T-cell (primary cell): ENCODE results near the gene GABRG3. TPM values are rescaled to one million over a fixed set of nuclear protein-coding genes. Genes with fewer than 3 reads are reported as not detected.

ENCODE experiments used
- ATAC-seq, 4 experiments: fragments of 200-7000 bp in 3 of 4; fragments of 150-1000 bp in 1 of 4; cut with Tn5 transposase; replicated peaks in 1 of 4; 1 replicate in 3 of 4; 2 replicates in 1 of 4; pipeline ENCODE4 v1.10.0; 2021; ENCODE audit warnings: moderate library complexity in 3 of 4, mild to moderate bottlenecking in 2 of 4, moderate number of reproducible peaks in 1 of 4
- CTCF ChIA-PET, 2 donors: fragments of 300-600 bp; sonication (Branson Sonifier 250); formaldehyde crosslinking; loops; one replicate each; lab custom pipeline; 2022; ENCODE audit warnings: antibody characterized with exemption in 2 of 2; lab: Charles Lee
- POLR2A ChIA-PET, 2 donors: fragments of 300-600 bp; sonication (Branson Sonifier 250); formaldehyde crosslinking; loops; one replicate each; lab custom pipeline; 2022; ENCODE audit warnings: antibody characterized with exemption in 2 of 2; lab: Charles Lee
- DNase-seq, 35 experiments: peaks; one replicate each; pipeline versions ENCODE4 v3.0.0 to v3.0.0-alpha.2; 2013 to 2023
- H3K27ac ChIP-seq: one replicate; pipeline ENCODE4 v1.5.1; 2013; ENCODE audit warnings: low read length
- H3K27me3 ChIP-seq, 2 experiments: replicated peaks in 1 of 2; 1 replicate in 1 of 2; 2 replicates in 1 of 2; pipeline versions ENCODE4 v1.6.1 to v1.7.0; 2013; ENCODE audit warnings: low read length in 1 of 2, mixed read lengths in 1 of 2; ENCODE audit not compliant: control insufficient read depth in 2 of 2, insufficient read depth in 2 of 2; ENCODE audit errors: extremely low read depth in 1 of 2
- H3K36me3 ChIP-seq, 2 donors: 1 replicate in 1 of 2; 2 replicates in 1 of 2; pipeline versions ENCODE4 v1.6.1 to v1.7.0; 2013; ENCODE audit warnings: low read length in 1 of 2; ENCODE audit not compliant: control insufficient read depth in 2 of 2, insufficient read depth in 1 of 2; ENCODE audit errors: extremely low read depth in 1 of 2
- H3K4me1 ChIP-seq, 2 experiments: 1 replicate in 1 of 2; 2 replicates in 1 of 2; pipeline versions ENCODE4 v1.6.1 to v1.7.0; 2013; ENCODE audit warnings: low read length in 2 of 2, mixed read lengths in 1 of 2; ENCODE audit not compliant: insufficient read depth in 2 of 2, control insufficient read depth in 1 of 2; ENCODE audit errors: extremely low read depth in 1 of 2
- H3K4me3 ChIP-seq, 2 donors: 1 replicate in 1 of 2; 2 replicates in 1 of 2; pipeline versions ENCODE4 v1.5.1 to v1.7.0; 2013; ENCODE audit warnings: mild to moderate bottlenecking in 2 of 2, low read length in 1 of 2, moderate library complexity in 1 of 2; ENCODE audit not compliant: control insufficient read depth in 1 of 2; ENCODE audit errors: extremely low read depth in 1 of 2
- H3K9me3 ChIP-seq: 2 replicates; pipeline ENCODE4 v1.7.0; 2013
- H3K27ac Mint-ChIP-seq, 2 donors: one replicate each; pipeline ENCODE4 v1.8.0; 2020 to 2021; ENCODE audit warnings: mild to moderate bottlenecking in 2 of 2, mixed read lengths in 2 of 2
- H3K27me3 Mint-ChIP-seq, 2 donors: one replicate each; pipeline ENCODE4 v1.8.0; 2021 to 2022; ENCODE audit warnings: mixed read lengths in 2 of 2
- H3K36me3 Mint-ChIP-seq: one replicate; pipeline ENCODE4 v1.8.0; 2021; ENCODE audit warnings: mixed read lengths
- H3K4me1 Mint-ChIP-seq, 3 donors: one replicate each; pipeline ENCODE4 v1.8.0; 2020 to 2022; ENCODE audit warnings: mixed read lengths in 3 of 3, mild to moderate bottlenecking in 1 of 3
- H3K4me3 Mint-ChIP-seq, 3 donors: one replicate each; pipeline ENCODE4 v1.8.0; 2020 to 2022; ENCODE audit warnings: mild to moderate bottlenecking in 3 of 3, mixed read lengths in 3 of 3, moderate library complexity in 3 of 3
- H3K9me3 Mint-ChIP-seq, 3 donors: one replicate each; pipeline ENCODE4 v1.8.0; 2020 to 2022; ENCODE audit warnings: mixed read lengths in 3 of 3
- WGBS: methylation state at CpG from one replicate; pipeline ENCODE4 v1.1.5; 2013; ENCODE audit warnings: missing lambda C conversion rate; ENCODE audit not compliant: insufficient coverage; 5-methylcytosine and 5-hydroxymethylcytosine counted together
- total RNA-seq, 35 experiments: library from RNA in 6 of 35; stranded (reverse) in 6 of 35; fragments of 120-200 nt in 1 of 35; gene quantifications; one replicate each; pipeline versions ENCODE4 v1.2.1 to v1.2.4 and lab custom pipeline; 2013 to 2026

The GABRG3 gene
- total RNA-seq, 5 donors from 2014 or later (not counting 1 experiment from before 2014, with no cell fraction given) = not detected

- ChIA-PET POLR2A (no interaction called here), CTCF (no interaction called here)
- H3K4me3 Mint-ChIP-seq = no peak overlapping the region
- peaks cover 0 to 3% of the 10 kb centered on the region in 2 donors for H3K27me3 Mint-ChIP-seq
- WGBS = 57% methylated on average over 5 of the region's 10 CpGs
- H3K36me3 Mint-ChIP-seq = no peaks in the 10 kb centered on the region
- H3K4me1 Mint-ChIP-seq = no peaks in the 10 kb centered on the region
- no peak overlapping the region for H3K27ac ChIP-seq
- no peak overlapping the region for H3K27ac Mint-ChIP-seq
- ATAC-seq (no peak), DNase-seq (peak in 3 of 35 experiments; percentile 1 to 6 (median 1))
- no peaks in the 10 kb centered on the region for H3K4me1 ChIP-seq
- H3K4me3 ChIP-seq = no peak overlapping the region
- no peaks in the 10 kb centered on the region for H3K9me3 ChIP-seq
- no peaks in the 10 kb centered on the region for H3K27me3 ChIP-seq
- no peaks in the 10 kb centered on the region for H3K36me3 ChIP-seq
- H3K9me3 Mint-ChIP-seq = peaks cover 0 to 36% (median 3%) of the 10 kb centered on the region in 3 donors
Measured at GRCh38 chr15:27017168-27017809, 46.3 kb downstream of the GABRG3 start.

GRCh38 chr15:27019687-27020086, 48.7 kb downstream of the GABRG3 start:
- Mint-ChIP-seq H3K4me1 (no peaks in the 10 kb centered on the region), H3K4me3 (no peak overlapping the region), H3K27me3 (peaks cover 0 to 3% of the 10 kb centered on the region in 2 donors), H3K36me3 (no peaks in the 10 kb centered on the region), H3K27ac (no peak overlapping the region), H3K9me3 (peaks cover 0 to 24% (median 3%) of the 10 kb centered on the region in 3 donors)
- CTCF ChIA-PET = no interaction called here
- WGBS = 84% methylated on average over 3 of the region's 6 CpGs
- POLR2A ChIA-PET = no interaction called here
- Histone ChIP-seq H3K9me3 (no peaks in the 10 kb centered on the region), H3K4me3 (no peak overlapping the region), H3K27me3 (no peaks in the 10 kb centered on the region), H3K36me3 (no peaks in the 10 kb centered on the region), H3K27ac (no peak overlapping the region), H3K4me1 (no peaks in the 10 kb centered on the region)
- ATAC-seq (no peak), DNase-seq (no peak)

GRCh38 chr15:27025481-27025966, 54.5 kb downstream of the GABRG3 start:
- H3K36me3 Mint-ChIP-seq = no peaks in the 10 kb centered on the region
- POLR2A ChIA-PET = no interaction called here
- CTCF ChIA-PET = no interaction called here
- no peak overlapping the region for H3K27ac Mint-ChIP-seq
- Histone ChIP-seq H3K4me3 (no peak overlapping the region), H3K27ac (no peak overlapping the region), H3K9me3 (no peaks in the 10 kb centered on the region), H3K36me3 (no peaks in the 10 kb centered on the region), H3K4me1 (no peaks in the 10 kb centered on the region), H3K27me3 (no peaks in the 10 kb centered on the region)
- peaks cover 3 to 4% of the 10 kb centered on the region in 2 donors for H3K27me3 Mint-ChIP-seq
- DNase-seq (no peak), ATAC-seq (no peak)
- H3K9me3 Mint-ChIP-seq = peaks cover 0 to 11% (median 6%) of the 10 kb centered on the region in 3 donors
- no peaks in the 10 kb centered on the region for H3K4me1 Mint-ChIP-seq
- no peak overlapping the region for H3K4me3 Mint-ChIP-seq
- WGBS = 33% methylated on average over 6 of the region's 9 CpGs

GRCh38 chr15:27027229-27027628, 56.2 kb downstream of the GABRG3 start:
- WGBS = 64% methylated on average over 3 of the region's 6 CpGs
- Mint-ChIP-seq H3K9me3 (peaks cover 2 to 11% (median 6%) of the 10 kb centered on the region in 3 donors), H3K36me3 (no peaks in the 10 kb centered on the region), H3K4me3 (no peak overlapping the region), H3K27me3 (peaks cover 0 to 4% of the 10 kb centered on the region in 2 donors), H3K27ac (no peak overlapping the region), H3K4me1 (no peaks in the 10 kb centered on the region)
- H3K36me3 ChIP-seq = no peaks in the 10 kb centered on the region
- H3K9me3 ChIP-seq = no peaks in the 10 kb centered on the region
- DNase-seq (no peak), ATAC-seq (no peak)
- no peaks in the 10 kb centered on the region for H3K4me1 ChIP-seq
- POLR2A ChIA-PET = no interaction called here
- H3K27ac ChIP-seq = no peak overlapping the region
- CTCF ChIA-PET = no interaction called here
- H3K27me3 ChIP-seq = no peaks in the 10 kb centered on the region
- no peak overlapping the region for H3K4me3 ChIP-seq

- CTCF ChIA-PET = no interaction called here
- no peaks in the 10 kb centered on the region for H3K36me3 ChIP-seq
- H3K4me1 ChIP-seq = no peaks in the 10 kb centered on the region
- ATAC-seq (no peak), DNase-seq (no peak)
- Mint-ChIP-seq H3K9me3 (peaks cover 2 to 9% (median 8%) of the 10 kb centered on the region in 3 donors), H3K36me3 (no peaks in the 10 kb centered on the region), H3K27ac (no peak overlapping the region), H3K4me1 (no peaks in the 10 kb centered on the region), H3K27me3 (peaks cover 0 to 4% of the 10 kb centered on the region in 2 donors), H3K4me3 (no peak overlapping the region)
- H3K4me3 ChIP-seq = no peak overlapping the region
- 77% methylated on average over 11 of the region's 12 CpGs for WGBS
- no peaks in the 10 kb centered on the region for H3K27me3 ChIP-seq
- H3K9me3 ChIP-seq = no peaks in the 10 kb centered on the region
- no peak overlapping the region for H3K27ac ChIP-seq
- POLR2A ChIA-PET = no interaction called here
Measured at GRCh38 chr15:27028858-27029477, 58.0 kb downstream of the GABRG3 start.

- DNase-seq (no peak), ATAC-seq (no peak)
- H3K9me3 Mint-ChIP-seq = peaks cover 4 to 5% (median 5%) of the 10 kb centered on the region in 3 donors
- no peaks in the 10 kb centered on the region for H3K36me3 ChIP-seq
- CTCF ChIA-PET = no interaction called here
- no peak overlapping the region for H3K27ac ChIP-seq
- 91% methylated on average over 12 of the region's 14 CpGs for WGBS
- no peaks in the 10 kb centered on the region for H3K4me1 Mint-ChIP-seq
- no peak overlapping the region for H3K4me3 ChIP-seq
- H3K27ac Mint-ChIP-seq = no peak overlapping the region
- no peaks in the 10 kb centered on the region for H3K9me3 ChIP-seq
- H3K27me3 ChIP-seq = no peaks in the 10 kb centered on the region
- H3K4me1 ChIP-seq = no peaks in the 10 kb centered on the region
- no peak overlapping the region for H3K4me3 Mint-ChIP-seq
- H3K36me3 Mint-ChIP-seq = no peaks in the 10 kb centered on the region
- POLR2A ChIA-PET = no interaction called here
- H3K27me3 Mint-ChIP-seq = no peaks in the 10 kb centered on the region
Measured at GRCh38 chr15:27036210-27036609, 65.2 kb downstream of the GABRG3 start.
